T-helper 1 cell (primary cell): ENCODE data around the gene ZSCAN25.
"Not testable (repeated sequence)": the region's sequence is repeated elsewhere in the genome, so short reads cannot be mapped to it uniquely, and the experiment has no call there.

Experiments
- DNase-seq, 5 donors: peaks; one replicate each; pipeline ENCODE4 v3.0.0-alpha.2; 2012 to 2020

Gene ZSCAN25

DNA sequence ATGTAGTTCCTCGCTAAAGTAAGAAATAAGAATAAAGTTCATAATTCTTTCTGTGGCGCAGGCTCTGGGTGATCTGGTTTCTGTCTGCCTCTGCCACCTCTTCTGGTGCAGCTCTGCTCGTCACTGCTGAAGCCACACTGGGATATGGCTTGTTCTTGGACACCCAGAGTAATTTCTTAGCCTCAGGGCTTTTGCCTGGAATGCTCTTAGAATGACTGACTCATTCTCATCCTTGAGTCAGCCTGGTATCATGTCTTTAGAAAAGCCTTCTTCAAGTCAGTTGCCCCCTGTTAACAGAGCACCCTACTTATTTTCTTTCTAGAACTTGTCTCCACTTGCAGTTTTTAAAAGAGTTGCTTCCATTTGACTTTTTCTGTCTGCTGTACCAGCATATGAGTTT, 2.0 kb downstream of the ZSCAN25 start:
- DNase-seq, result no peak

DNA sequence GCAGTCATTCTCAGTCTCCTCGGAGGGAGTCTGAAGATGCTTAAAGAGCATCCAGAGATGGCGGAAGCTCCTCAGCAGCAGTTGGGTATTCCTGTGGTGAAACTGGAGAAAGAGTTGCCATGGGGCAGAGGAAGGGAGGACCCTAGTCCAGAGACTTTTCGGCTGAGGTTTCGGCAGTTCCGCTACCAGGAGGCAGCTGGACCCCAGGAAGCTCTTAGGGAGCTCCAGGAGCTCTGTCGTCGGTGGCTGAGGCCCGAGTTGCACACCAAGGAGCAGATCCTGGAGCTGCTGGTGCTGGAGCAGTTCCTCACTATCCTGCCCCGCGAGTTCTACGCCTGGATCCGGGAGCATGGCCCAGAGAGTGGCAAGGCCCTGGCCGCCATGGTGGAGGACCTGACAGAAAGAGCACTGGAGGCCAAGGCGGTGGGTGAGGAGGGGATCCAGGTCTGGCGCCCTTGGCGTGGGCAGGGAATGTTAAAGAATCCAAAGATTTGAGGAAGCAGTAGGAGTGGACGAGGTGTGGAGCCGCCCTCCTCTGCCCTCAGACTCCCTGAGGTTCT, 2.9 kb downstream of the ZSCAN25 start:
- DNase-seq, result no peak

DNA sequence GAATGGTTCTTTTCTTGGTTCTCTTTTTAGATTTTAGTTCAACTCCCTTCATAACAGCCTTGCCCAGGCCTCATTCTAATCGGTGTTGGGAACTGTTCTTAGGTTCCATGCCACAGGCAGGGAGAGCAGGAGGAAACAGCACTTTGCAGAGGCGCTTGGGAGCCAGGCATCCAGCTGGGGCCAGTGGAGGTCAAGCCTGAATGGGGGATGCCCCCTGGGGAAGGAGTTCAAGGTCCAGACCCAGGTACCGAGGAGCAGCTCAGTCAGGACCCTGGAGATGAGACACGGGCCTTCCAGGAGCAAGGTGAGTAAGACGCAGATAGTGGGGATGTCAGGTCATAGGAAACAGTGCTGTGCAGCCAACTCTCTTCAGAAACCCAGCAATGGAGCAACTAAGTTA, 4.5 kb downstream of the ZSCAN25 start:
- DNase-seq, result no peak

DNA sequence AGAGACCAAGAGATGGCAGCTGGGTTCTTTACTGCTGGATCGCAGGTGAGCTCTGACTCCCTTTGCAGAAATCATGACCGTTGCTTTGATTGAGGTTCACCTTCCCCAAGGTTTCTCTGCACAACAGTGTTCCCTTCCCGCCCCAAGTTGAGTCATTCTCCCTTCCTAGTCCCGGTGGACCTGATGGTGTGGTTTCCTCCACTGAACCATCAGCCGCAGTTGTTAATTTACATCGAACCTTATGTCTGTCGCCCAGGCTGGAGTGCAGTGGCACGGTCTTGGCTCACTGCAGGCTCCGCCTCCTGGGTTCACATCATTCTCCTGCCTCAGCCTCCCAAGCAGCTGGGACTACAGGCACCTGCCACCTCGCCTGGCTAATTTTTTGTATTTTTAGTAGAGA, 5.8 kb downstream of the ZSCAN25 start:
- no peak for DNase-seq

DNA sequence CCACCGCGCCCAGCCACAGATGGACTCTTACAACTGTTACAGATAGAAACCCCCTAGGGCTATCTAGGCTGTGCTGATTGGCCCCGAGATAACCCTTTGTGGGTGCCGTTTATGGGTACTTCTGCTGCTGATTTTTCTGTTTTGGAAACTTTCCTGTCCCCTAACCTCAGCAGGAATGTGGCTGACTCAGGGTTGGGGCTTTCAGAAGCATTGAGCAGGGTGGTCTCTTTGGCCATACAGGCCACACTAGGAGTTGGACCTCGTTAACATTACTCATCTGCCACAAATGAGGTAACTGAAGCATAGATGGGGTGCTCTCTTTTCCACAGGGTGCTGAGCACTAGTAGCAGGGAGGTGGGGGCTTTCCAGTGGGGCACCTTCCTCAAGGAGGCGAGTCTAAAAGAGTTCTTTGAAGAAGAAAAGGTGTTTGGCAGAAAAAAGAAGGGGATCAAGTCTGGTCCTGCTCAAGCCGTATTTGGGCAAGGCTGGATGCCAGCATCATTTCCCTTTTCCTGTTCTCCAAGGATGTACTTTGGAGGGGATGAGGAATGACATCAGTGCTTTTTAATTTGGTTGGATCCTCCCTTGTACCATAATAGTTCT, 6.4 kb downstream of the ZSCAN25 start:
- DNase-seq, result no peak

DNA sequence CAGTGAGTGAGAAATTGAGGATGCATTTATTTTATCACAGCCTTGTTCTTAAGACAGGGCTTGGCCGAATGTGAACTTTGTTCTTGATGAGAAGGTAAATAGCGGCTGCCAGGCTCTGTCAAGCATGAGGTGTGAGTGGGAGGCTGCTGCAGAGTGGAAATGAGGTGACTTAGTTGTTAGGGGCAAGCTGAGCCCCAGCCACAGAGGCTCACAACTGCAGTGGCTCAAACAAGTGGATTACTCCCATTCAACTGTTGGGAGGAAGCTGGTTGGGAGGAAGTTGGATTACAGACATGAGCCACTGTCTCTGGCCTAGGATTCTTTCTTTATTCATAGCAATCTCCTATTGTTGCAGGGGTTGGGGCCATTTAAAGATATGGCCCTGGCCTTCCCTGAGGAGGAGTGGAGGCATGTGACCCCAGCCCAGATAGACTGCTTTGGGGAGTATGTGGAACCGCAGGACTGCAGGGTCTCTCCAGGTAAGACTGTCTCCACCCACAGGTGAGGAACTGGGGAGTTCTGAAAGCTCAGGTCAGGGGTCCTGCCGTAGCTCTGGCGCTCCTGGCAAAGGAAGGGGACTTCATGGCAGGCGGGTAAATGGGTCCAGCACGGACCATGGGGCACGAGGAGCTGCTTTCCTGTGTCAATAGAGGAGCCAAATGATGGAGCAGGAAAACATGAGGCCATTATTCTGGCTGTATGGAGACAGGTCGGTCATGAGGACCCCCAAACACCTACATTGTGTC, 7.1 kb downstream of the ZSCAN25 start:
- peak in 1 of 5 donors; percentile 18 for DNase-seq

DNA sequence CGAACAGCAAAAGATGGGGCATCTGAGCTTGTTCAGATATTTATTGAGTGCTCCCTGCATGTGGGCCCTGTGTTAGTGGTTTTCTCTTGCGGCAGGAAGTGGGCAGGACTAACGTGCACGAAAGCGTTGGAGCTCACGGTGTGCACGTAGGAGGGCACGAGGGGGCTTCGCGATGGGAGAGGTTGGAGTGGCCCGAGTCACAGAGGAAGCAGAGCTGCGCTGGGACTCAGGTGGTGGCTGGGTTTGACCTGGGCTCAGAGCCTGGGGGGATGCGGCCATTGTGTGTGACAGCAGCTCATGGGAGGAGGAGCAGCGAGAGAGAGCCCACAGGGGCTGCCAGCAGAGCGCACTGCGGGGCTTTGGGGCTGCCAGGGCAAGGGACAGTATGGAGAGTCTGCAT, 7.7 kb downstream of the ZSCAN25 start:
- peak; percentile 33 to 83 (median 52) for DNase-seq

DNA sequence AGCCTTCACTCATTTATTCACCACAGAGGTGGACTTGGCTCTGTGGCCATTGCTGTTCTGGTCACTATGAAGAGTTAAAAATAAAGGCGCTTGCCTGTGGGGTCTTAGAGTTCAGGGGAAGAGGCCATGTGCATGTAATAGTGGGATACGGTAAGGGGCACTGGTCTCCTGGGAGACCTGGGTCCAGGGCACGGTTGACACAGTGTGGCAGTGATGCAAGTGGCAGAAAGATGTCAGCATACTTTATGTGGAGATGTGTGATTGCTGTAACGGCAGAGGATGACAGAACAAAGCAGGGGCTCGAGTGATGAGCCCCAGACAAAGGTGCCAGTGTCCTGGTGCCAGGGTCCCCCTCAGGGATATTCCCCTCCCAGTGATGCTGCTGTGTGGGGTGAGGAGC, 8.6 kb downstream of the ZSCAN25 start:
- DNase-seq, result no peak

DNA sequence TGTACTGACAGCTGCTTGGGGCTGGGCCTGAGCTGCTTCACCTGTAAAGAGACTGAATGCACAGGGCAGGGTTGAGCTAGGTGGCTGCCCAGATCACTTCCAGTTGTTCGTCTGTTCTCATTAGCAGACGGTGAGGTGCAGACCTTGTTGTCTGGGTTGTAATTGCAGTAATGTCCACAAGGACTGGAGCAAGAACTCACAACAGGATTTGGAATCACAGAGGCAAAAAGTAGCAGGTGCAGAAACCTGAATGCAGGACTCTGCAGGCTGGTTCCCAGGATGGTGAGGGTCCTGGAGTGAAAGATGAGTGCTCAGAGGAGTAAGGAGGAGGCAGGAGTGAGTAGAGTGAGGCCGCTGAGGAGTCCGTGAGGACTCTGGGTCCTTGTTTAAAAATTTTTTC, 9.2 kb downstream of the ZSCAN25 start:
- no peak for DNase-seq

DNA sequence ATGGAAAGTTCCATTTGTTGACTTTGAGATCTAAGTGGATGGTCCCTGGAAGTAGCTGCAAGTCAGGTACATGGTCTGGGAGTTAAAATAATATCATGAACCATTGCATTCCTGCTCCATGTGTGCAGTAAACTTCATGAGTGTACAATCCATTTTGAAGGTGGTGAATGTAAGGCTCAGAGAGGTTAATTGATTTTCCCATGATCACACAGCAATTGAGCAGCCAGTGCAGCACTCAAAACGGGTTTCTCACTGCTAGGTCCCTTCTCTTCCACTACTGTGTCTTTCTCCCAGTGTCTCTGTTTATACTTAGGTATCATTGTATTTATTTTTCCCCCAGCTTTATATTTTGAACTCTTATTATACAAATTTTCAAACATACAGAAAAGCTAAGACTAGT, 9.9 kb downstream of the ZSCAN25 start:
- DNase-seq, result no peak

DNA sequence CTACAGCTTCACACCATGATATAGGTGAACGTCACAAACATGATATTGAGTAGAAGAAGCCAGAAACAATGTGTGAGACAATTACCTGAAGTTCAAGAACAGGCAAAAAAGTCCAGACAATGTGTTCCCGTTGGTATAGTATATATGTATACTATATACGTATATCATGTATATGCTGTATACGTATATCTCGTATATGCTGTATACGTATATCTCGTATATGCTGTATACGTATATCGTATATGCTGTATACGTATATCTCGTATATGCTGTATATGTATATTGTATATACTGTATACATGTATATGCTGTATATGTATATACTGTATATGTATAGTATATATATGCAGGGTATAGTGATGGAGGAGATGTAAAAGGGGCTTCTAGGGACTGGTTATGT, 10.8 kb downstream of the ZSCAN25 start:
- no peak for DNase-seq

DNA sequence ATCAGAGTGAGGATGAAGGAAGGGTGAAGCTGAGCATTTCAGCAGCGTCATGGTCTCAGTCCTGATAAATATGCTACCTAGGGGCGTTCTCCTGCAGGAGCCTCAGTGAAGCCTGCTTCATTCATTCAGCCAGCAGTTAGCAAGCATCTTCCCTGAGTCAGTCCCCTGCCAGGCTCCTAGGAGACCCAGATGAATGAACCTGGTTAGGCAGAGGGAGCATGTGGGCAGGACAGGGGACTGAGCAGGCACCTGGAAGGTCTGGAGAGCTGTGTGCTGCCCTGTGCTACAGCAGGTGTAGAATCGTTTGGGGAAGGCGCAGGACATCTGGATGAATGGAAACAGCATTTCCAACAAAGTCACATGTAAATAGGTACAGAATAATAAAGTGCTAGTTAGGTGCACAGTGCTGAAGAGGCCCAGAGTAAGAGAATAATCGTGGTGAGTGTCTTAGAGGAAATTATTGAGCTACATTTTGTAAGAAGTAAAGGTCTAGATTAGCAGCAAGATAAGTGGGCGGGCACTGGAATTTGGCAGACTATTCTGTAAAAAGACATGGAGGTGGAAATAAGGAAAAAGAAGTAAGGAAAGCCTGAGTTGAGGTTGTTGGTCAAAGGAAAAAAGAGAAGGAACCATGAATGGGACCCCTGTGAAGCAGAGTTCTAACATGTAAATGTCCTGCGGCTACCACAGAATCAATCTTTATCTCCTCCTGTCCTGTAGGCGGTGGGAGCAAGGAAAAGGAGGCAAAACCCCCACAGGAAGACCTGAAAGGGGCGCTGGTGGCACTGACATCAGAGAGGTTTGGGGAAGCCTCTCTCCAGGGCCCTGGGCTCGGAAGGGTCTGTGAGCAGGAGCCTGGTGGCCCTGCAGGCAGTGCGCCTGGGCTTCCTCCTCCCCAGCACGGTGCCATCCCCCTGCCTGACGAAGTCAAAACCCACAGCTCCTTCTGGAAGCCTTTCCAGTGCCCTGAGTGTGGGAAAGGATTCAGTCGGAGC, 12.0 kb downstream of the ZSCAN25 start:
- DNase-seq, result no peak

DNA sequence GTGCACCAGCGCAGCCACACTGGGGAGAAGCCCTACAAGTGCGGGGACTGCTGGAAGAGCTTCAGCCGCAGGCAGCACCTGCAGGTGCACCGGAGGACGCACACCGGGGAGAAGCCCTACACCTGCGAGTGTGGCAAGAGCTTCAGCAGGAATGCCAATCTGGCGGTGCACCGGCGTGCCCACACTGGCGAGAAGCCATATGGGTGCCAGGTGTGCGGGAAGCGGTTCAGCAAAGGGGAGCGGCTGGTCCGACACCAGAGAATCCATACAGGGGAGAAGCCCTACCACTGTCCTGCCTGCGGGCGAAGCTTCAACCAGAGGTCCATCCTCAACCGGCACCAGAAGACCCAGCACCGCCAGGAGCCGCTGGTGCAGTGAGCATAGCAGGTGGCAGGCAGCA, 12.9 kb downstream of the ZSCAN25 start:
- DNase-seq, result no peak

DNA sequence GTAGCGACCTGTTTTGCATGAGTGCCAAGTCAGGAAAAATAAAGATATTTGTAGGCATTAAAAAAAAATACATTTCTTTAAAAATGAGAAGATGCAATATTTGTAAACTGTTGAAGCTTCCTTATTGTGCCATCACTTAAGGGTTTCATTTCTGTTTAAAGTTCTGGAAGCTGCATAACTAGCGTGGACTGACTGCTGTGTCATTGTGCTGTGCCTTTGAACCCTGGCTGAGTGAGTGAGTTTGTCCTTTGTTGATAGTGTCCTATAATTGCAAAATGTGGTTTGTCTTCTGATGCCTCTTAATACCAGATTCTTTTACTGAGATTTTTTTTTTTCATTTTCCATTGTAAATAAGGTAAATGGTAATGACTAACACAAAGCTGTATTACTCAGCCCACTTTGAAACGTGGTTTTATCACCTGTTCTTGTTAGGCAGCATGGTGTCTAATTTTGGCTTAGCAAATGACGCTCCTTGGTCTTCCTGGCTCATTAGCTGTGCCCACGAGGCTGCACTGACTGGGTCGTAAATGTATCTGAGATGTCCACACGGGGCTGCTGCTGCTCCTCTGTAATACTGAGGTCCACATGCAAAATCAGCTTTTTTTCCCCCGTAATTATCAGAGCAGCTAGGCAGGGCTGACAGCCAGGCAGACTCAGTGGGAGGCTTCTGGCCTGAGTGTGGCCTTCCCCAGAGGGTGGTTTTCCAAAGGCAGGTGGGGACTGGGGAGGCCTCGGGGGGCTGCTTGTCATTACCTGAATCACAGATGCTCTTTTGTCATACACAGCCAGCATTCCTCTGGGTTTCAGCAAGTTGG, 14.8 kb downstream of the ZSCAN25 start:
- no peak for DNase-seq

DNA sequence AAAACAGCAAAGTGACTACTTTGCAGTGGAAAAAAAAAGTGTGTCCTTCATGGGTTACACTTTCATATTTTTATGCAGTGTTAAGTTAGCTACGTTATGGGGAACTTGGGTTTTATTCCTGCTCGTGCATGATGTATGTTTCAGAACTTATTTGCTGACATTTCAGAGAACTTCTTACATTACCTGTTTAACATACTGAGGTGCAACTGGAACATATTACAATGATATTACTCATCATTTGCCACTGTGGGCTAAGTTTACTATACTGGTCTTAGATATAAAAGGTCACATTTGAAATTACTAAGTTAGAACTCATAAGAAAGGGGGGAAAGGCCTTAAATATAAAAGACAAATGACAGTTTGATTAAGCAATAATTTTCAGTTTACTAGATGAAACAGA, 20.7 kb downstream of the ZSCAN25 start:
- not testable (repeated sequence) for DNase-seq

DNA sequence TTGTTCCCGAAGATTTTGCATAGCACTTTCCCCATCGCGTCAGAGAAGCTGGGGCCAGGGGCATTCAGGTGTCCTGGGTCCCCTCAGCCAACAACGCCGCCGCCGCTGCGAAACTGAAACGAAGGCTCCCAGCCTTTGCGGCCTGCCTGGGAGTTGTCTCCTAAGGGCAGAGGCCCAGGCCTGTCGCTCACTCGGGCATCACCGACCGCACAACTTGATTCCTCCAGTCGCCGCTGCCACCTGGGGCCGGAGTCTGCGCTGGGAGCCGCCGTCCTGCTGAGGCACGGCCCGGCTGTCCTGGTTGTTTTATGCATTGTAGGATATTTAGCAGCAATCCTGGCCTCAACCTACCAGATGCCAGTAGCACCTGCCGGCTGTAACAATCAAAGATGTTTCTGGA, 22.0 kb downstream of the ZSCAN25 start:
- DNase-seq, result no peak

DNA sequence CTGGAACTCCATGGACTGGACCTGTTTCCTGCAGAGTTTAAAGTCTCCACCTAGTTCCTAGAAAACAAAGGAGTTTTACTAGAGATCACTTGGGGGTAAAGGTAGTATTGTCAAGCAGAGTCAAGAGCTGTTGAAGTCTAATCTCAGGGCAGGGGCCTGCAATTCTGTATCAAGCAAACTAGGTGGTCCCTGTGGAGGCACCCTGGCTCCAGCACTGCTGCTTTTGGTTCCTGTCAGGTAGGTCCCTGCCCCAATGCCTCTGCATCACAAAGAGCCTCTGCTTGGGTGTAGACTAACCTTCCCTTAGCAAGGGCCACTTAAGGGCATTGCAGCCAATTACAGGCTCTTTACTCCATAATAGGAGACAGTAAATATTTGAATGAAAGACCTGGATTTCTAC, 22.5 kb downstream of the ZSCAN25 start:
- DNase-seq, result no peak

DNA sequence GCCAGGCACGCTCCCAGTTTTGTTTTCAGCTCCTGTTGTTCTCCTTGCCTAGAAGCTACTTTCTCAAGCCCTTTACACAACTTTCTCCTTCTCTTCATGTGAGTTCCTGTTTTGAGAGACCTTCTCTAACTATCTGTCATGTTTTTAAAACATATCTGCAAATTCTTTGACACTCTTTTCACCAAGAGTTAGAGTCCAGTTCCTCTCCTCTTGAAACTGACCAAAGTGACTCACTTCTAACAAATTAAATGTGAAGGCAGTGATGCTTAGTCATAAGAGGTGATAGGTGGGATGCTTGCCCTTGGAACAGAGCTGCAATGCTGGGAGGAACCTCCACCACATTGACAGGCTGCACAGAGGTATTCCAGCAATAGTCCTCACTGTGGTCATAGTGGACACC, 25.3 kb downstream of the ZSCAN25 start:
- no peak for DNase-seq

DNA sequence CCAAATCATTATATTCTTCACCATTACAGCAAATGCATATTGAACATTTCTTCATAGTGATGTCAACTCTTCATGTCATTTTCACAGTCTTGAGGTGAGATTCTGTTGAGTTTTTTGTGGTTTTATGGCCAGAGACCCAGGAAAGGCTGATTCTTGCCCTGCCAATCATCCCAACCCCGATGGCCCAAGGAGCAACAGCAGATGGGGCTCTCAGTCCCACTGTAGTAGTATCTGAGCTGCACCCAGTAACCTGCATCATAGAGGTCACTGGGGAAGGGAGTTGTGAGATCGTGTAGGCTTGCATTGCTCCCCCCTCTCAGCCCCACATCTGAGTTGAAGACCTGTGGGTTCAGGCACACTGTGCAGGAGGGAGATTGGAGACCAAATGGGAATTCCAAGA, 26.7 kb downstream of the ZSCAN25 start:
- DNase-seq, result no peak

DNA sequence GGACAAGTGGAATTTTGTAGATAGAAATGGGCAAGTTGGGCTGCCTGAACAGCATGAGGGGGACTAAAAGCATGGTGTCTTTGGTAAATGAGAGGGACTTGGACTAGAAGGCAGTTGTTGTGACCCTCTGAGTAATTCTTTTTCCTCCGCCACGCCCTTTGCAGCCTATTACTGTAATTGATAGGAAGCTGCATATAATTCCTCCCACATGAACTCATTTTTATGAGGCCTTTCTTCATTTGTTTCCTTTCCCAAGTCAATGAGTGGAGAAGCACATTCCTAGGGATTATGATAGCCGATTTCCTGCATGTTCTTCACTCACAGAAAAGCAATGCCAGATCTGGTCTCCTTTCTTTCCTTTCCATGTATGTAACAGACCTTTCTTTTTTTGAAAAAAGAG, 27.7 kb downstream of the ZSCAN25 start:
- DNase-seq, result no peak

DNA sequence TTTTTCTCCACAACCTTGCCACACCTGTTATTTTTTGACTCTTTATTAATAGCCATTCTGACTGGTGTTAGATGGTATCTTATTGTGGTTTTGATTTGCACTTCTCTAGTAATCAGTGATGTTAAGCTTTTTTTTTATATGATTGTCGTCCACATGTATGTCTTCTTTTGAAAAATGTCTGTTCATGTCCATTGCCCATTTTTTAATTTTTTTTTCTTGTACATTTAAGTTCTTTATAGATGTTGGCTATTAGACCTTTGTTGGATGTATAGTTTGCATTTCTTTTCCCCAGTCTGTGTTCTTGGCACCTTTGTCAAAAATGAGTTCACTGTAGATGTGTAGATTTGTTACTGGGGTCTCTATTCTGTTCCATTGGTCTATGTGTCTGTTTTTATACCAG, 28.8 kb downstream of the ZSCAN25 start:
- DNase-seq, result no peak

DNA sequence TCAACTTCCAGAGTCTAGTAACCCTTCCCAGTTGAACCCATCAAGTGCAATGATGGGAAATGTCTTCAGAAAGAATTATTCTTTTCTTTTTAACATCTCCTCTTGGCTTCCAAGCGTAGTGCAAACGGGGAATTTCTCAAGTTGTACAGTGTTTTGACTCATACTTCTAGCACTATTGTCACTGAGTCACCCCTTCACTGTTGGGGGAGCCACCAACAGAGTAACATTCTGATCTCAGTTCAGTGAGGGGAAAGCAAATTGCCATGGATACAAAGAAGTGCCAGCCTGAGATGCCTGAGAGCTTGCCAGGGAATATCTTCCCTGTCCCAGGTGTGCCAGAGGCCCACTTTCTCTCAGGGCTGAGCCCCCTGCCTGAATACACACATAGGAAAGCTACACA, 32.1 kb downstream of the ZSCAN25 start:
- DNase-seq, result no peak
